NCI-H2081 (cell line): ENCODE data around the gene CHCHD6.

Experiments used
- DNase-seq, 2 experiments: peaks; one replicate each; lab custom pipeline; 2025; lab: John Stamatoyannopoulos, UW

Gene CHCHD6

GRCh38 chr3:126939733-126940132 lies 235.7 kb downstream of the CHCHD6 start:
- DNase-seq, result no peak

- DNase-seq, result no peak
Observed at GRCh38 chr3:126941721-126942270, 237.8 kb downstream of the CHCHD6 start.

GRCh38 chr3:126944089-126944965 lies 240.3 kb downstream of the CHCHD6 start:
- DNase-seq, result no peak

GRCh38 chr3:126945171-126945721 lies 241.2 kb downstream of the CHCHD6 start:
- DNase-seq, result no peak

- no peak for DNase-seq
Observed at GRCh38 chr3:126945891-126946290, 241.9 kb downstream of the CHCHD6 start.

GRCh38 chr3:126946405-126946804 lies 242.4 kb downstream of the CHCHD6 start:
- no peak for DNase-seq

- DNase-seq, result no peak
Observed at GRCh38 chr3:126947429-126947828, 243.4 kb downstream of the CHCHD6 start.

GRCh38 chr3:126948980-126949535 lies 245.0 kb downstream of the CHCHD6 start:
- no peak for DNase-seq

GRCh38 chr3:126951561-126951960 lies 247.5 kb downstream of the CHCHD6 start:
- DNase-seq, result no peak

GRCh38 chr3:126952261-126952982 lies 248.4 kb downstream of the CHCHD6 start:
- DNase-seq, result no peak

- peak in 1 of 2 experiments; percentile 57 for DNase-seq
Observed at GRCh38 chr3:126952983-126953660, 249.1 kb downstream of the CHCHD6 start.

GRCh38 chr3:126954141-126954842 lies 250.3 kb downstream of the CHCHD6 start:
- DNase-seq, result no peak

- no peak for DNase-seq
Observed at GRCh38 chr3:126955004-126955790, 251.2 kb downstream of the CHCHD6 start.

- peak in 1 of 2 experiments; percentile 39 for DNase-seq
Observed at GRCh38 chr3:126956361-126956760, 252.3 kb downstream of the CHCHD6 start.

GRCh38 chr3:126956866-126957650 lies 253.0 kb downstream of the CHCHD6 start:
- no peak for DNase-seq

GRCh38 chr3:126957776-126958637 lies 254.0 kb downstream of the CHCHD6 start:
- DNase-seq, result no peak

- DNase-seq, result no peak
Observed at GRCh38 chr3:126958638-126959085, 254.6 kb downstream of the CHCHD6 start.
